T-helper 2 cell (primary cell): ENCODE data around the gene MOB4.
A peak's percentile ranks its signal among the peaks of the same experiment; 100 is the strongest.

ENCODE experiments used
- DNase-seq, 5 experiments: peaks; one replicate each; pipeline versions ENCODE4 v3.0.0 to v3.0.0-alpha.2; 2012 to 2022

MOB4 gene

DNA sequence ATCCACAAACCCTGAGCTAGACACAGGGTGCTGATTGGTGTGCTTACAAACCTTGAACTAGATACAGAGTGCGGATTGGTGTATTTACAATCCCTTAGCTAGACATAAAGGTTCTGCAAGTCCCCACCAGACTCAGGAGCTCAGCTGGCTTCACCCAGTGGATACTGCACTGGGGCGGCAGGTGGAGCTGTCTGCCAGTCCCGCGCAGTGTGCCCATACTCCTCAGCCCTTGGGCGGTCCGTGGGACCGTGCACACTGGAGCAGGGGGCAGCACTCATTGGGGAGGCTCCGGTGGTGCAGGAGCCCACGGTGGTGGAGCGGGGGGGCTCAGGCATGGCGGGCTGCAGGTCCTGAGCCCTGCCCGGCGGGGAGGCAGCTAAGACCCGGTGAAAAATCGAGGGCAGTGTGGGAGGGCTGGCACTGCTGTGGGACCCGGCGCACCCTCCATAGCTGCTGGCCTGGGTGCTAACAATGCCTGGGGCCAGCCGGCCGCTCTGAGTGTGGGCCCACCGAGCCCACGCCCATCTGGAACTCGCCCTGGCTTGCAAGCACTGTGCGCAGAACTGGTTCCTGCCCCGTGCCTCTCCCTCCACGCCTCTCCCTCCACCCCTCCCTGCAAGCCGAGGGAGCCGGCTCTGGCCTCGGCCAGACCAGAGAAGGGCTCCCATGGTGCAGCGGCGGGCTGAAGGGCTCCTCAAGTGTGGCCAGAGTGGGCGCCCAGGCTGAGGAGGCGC lies 75.6 kb downstream of the MOB4 start:
- DNase-seq = peak in 1 of 5 experiments; percentile 4

DNA sequence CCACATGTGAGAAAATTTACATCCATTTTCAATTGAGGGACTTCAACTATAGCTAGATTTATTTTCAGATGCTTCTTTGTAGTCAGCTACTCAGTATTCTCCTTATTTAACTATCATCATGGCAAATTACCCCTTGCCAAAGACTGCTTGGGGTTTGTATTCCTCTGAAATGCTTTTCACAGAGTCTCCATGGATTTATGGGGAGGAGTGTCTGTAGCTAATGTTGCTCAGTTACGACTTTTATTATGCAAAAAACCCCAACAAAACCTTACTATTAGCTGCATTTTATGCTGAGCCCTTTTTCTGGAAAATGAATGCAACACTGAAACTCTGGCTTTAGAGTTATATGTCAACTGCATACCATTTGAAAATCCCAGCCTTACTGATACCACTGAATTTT lies 80.9 kb downstream of the MOB4 start:
- DNase-seq = no peak

- no peak for DNase-seq
Measured at GRCh38 chr2:197597166-197597565, 81.3 kb downstream of the MOB4 start.

DNA sequence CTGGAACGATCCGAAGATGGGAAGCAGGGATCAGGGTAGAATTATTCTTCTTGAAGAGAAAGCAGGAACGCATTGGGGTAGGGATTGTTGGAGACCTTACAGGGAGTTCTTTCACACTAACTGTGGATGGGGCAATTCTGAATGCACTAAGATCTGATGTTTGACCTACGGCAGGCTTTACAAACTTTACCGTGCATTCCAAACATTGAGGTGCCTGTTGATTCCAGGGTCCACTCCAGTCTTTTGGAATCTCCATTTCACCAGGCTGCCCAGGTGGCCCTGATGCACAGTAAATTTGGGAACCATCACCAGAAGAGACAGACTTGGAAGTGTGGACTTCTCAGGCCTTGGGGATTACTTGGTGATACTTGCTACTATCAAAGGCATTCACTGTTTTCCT lies 82.6 kb downstream of the MOB4 start:
- DNase-seq = no peak

GRCh38 chr2:197599285-197599965 lies 83.6 kb downstream of the MOB4 start:
- peak in 2 of 5 experiments; percentile 2 to 66 for DNase-seq

DNA sequence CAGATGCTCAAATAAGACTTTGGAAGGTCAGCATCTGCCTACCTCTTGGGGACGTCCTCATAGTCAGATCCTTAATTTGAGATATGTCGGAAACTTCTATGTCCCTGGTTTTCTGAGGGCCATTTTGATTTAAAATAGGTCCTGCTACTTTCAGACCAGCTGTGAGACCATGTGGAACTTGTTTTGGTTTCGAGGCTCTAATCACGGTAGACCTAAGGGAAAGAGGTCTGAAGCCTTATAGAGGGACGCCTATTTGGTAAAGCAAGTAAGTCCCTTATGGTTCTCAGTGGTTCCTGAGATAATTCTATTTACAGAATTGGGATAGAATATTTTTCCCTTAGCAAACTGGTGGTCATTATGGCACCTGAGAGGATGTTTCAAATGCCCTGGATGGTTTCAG lies 84.4 kb downstream of the MOB4 start:
- no peak for DNase-seq

DNA sequence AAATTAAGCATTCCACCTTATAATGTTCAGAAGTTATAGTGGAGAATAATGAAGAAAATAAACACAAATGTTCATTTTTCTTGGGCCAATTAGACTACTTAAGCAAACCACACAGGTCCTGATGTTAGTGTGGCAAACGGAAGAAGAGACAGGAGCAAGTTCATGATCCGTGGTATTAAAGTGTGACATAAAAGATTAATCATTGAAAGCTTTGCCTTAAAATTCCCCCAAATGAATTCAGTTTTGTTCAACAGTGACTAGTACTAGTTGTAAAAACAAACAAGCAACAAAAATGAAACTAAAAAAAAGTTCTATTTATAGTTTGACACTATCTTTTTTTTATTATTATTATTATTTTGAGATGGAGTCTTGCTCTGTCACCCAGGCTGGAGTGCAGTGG lies 85.9 kb downstream of the MOB4 start:
- DNase-seq = no peak
